Astrocyte of the spinal cord (primary cell): ENCODE results near the gene MLLT10.

ENCODE experiments used
- DNase-seq: peaks from one replicate; pipeline ENCODE4 v3.0.0; 2011; ENCODE audit warnings: low read depth, low spot score
- H3K4me3 ChIP-seq: 2 replicates; pipeline ENCODE4 v1.5.1; 2011; ENCODE audit warnings: low read depth, mild to moderate bottlenecking, low read length, moderate library complexity
- in situ Hi-C: cut with HindIII; loops from 2 replicates; pipeline ENCODE4 v1.10.0; 2017; ENCODE audit warnings: low sequenced_read_pairs
- TF ChIP-seq, protein P1 (sequence below): IDR thresholded peaks from 2 replicates; pipeline ENCODE4 v1.5.1; 2012; ENCODE audit warnings: low read depth, mild to moderate bottlenecking, low read length, inconsistent platforms

The MLLT10 gene

DNA sequence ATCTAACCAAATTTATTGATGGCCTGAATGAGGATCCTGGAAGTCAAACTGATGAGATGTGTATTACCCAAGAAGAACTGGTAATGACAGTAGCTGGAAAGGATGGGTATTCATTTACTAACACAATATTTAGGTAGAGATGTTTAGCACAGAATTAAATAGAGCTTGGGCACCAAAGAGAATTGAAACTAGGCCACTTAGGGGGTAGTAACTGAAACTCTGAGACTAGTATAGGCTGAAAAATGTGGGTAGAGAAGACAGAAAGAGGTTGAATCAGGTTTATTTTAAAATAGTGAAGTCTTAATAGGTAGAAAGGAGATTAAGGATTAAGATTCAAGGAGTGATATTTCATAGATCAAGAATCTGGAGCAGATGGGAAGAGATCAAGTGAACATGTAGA, 155.8 kb downstream of the MLLT10 start:
- H3K4me3 ChIP-seq: no peak overlapping the region
- TF ChIP-seq, protein P1, sequence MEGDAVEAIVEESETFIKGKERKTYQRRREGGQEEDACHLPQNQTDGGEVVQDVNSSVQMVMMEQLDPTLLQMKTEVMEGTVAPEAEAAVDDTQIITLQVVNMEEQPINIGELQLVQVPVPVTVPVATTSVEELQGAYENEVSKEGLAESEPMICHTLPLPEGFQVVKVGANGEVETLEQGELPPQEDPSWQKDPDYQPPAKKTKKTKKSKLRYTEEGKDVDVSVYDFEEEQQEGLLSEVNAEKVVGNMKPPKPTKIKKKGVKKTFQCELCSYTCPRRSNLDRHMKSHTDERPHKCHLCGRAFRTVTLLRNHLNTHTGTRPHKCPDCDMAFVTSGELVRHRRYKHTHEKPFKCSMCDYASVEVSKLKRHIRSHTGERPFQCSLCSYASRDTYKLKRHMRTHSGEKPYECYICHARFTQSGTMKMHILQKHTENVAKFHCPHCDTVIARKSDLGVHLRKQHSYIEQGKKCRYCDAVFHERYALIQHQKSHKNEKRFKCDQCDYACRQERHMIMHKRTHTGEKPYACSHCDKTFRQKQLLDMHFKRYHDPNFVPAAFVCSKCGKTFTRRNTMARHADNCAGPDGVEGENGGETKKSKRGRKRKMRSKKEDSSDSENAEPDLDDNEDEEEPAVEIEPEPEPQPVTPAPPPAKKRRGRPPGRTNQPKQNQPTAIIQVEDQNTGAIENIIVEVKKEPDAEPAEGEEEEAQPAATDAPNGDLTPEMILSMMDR: no peak
- no peak for DNase-seq
- in situ Hi-C loops: no loop called here

DNA sequence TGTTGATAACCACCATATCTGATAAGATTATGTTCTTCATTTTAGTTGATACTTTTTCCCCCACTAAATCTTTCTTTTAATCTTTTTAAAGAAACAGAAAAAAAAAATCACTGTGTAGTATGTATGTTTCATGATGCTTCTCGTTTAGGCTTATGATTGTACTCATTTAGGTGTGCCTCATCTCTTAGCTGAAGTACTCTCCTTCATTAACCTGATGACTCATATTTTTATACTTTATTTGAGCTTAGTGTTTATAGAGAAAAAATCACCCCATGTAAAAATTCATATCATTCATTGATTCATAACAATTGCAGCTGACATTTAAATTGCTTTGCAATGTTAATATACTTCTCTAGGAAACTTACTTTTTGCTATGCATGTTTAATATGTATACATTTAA, 158.9 kb downstream of the MLLT10 start:
- no peak for DNase-seq
- no peak overlapping the region for H3K4me3 ChIP-seq
- in situ Hi-C loops: no loop called here
- TF ChIP-seq, protein P1: no peak

DNA sequence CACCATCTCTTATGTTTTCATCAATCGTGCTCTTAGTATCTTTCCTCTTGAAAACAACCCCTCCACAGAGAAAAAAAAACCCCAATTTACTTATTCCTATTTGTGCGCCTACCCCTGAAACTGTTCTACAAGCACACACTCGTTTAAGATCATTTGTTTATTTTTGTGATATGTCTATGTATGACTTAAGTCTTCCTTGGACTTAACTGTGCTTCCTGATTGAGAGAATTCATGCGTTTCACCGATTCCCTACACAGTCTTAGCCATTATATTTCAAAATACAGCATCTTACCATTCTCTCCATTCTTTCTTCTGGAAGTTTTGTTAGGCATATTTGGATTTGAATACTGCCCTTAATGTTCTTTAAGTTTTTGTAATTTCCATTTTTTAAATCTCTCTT, 159.4 kb downstream of the MLLT10 start:
- TF ChIP-seq, protein P1: no peak
- no peak for DNase-seq
- H3K4me3 ChIP-seq: no peak overlapping the region
- in situ Hi-C loops: no loop called here

DNA sequence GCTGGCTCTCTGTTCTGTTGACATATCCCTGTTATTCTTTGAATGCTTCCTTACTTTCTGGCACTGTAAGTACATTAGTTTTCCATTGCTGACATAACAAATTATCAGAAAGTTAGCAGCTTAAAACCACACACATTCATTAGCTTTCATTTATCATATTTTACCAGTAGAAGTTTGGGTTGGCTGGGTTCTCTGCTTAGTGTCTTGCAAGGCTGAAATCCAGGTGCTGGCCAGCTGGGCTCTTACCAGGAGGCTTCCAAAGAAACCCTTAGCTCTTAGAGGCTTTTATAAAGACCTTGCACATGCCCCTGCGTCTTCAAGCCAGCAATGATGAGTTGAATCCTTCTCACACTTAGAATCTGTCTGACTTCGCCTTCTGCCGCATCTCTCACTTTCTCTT, 160.6 kb downstream of the MLLT10 start:
- in situ Hi-C loops: no loop called here
- TF ChIP-seq, protein P1: no peak
- no peak overlapping the region for H3K4me3 ChIP-seq
- peak; percentile 66 for DNase-seq

DNA sequence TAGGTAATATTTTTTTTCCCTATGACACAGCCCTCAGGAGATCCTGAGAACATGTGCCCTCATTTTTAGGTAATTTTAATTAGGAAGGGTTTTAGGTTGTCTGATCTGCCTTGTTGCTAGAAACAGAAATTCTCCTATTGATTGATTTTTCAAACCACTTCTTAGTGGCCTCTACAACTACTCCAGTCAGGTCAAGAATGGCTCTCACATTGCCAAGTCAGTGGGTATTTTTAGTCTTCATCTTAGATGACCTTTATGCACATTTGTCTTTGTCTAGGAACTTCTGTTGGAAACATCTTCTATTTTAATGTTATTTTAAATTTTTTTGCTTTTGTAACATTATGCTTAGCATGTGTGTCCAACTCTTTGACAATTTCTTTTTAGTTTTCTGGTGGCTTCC, 162.3 kb downstream of the MLLT10 start:
- in situ Hi-C loops: no loop called here
- TF ChIP-seq, protein P1: no peak
- H3K4me3 ChIP-seq: no peak overlapping the region
- DNase-seq: no peak

DNA sequence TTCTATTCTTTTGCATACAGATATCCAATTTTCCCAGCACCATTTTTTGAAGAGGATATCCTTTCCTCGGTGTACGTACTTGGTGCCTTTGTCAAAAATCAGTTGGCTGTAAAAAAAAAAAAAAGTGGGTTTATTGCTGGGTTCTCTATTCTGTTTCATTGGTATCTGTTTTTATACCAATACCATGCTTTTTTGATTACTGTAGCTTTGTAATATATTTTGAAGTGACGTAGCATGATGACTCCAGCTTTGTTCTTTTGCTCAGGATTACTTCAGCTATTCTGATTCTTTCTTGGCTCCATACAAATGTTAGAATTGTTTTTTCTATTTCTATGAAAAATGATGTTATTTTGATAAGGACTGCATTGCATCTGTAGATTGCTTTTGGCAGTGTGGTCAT, 165.5 kb downstream of the MLLT10 start:
- in situ Hi-C loops: no loop called here
- no peak overlapping the region for H3K4me3 ChIP-seq
- DNase-seq: no peak
- TF ChIP-seq, protein P1: no peak

DNA sequence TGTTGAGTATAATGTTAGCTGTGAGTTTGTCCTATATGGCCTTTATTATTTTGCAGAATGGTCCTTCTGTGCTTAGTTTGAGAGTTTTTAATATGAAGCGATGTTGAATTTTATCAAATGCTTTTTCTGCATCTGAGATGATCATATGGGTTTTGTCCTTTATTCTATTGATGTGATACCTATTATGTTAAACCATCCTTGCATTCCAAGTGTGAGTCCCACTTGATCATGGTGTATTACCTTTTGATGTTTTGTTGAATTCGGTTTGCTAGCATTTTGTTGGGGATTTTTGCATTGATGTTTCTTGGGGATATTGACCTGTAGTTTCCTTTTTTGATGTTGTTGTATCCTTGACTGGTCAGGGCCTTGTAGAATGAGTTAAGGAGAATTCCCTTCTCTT, 166.4 kb downstream of the MLLT10 start:
- in situ Hi-C loops: no loop called here
- H3K4me3 ChIP-seq: no peak overlapping the region
- TF ChIP-seq, protein P1: no peak
- DNase-seq: no peak
